Measurements from ENCODE around the gene WDR27. TPM values are rescaled to one million over a fixed set of nuclear protein-coding genes. Genes with fewer than 3 reads are reported as not detected.
"Not testable (repeated sequence)": the region's sequence is repeated elsewhere in the genome, so short reads cannot be mapped to it uniquely, and the experiment has no call there.

The WDR27 gene
- total RNA-seq, 4 donors from 2014 or later, result 2.8 to 31.6 (median 4.0) TPM

GRCh38 chr6:169470790-169471189 lies 231.0 kb downstream of the WDR27 start:
- Histone ChIP-seq H3K4me1 (no peaks in the 10 kb centered on the region), H3K27me3 (no peaks in the 10 kb centered on the region), H3K4me3 (no peak overlapping the region), H3K9me3 (peaks cover 0 to 11% (median 0%) of the 10 kb centered on the region in 3 donors), H3K36me3 (no peaks in the 10 kb centered on the region), H3K27ac (no peak overlapping the region)
- intact Hi-C loops (cut with DNase I; ENCODE audit: low total_unique reads), result no loop called here
- ATAC-seq (no peak), DNase-seq (no peak)
- in situ Hi-C loops (cut with MboI; ENCODE audit: low sequenced_read_pairs in 4 of 4), result no loop called here
- no peak for TF ChIP-seq POLR2A (IDR thresholded peaks at IDR 0.05)
- TF ChIP-seq CTCF (IDR thresholded peaks at IDR 0.05 in 4 of 5, conservative IDR thresholded peaks at IDR 0.05 in 1 of 5), result no peak

GRCh38 chr6:169469028-169469427 lies 232.8 kb downstream of the WDR27 start:
- DNase-seq (no peak), ATAC-seq (no peak)
- in situ Hi-C loops (cut with MboI; ENCODE audit: low sequenced_read_pairs in 4 of 4) (no loop called here), intact Hi-C loops (cut with DNase I; ENCODE audit: low total_unique reads) (no loop called here)
- no peaks in the 10 kb centered on the region for H3K27me3 ChIP-seq
- no peaks in the 10 kb centered on the region for H3K36me3 ChIP-seq
- H3K27ac ChIP-seq, result no peak overlapping the region
- no peaks in the 10 kb centered on the region for H3K4me1 ChIP-seq
- peaks cover 0 to 8% (median 0%) of the 10 kb centered on the region in 3 donors for H3K9me3 ChIP-seq
- TF ChIP-seq POLR2A (IDR thresholded peaks at IDR 0.05) (no peak), CTCF (IDR thresholded peaks at IDR 0.05 in 4 of 5, conservative IDR thresholded peaks at IDR 0.05 in 1 of 5) (no peak)
- no peak overlapping the region for H3K4me3 ChIP-seq

- H3K27me3 ChIP-seq; DNase-seq; H3K36me3 ChIP-seq; H3K9me3 ChIP-seq; H3K4me3 ChIP-seq; H3K4me1 ChIP-seq; intact Hi-C loops (cut with DNase I; ENCODE audit: low total_unique reads); ATAC-seq; H3K27ac ChIP-seq; in situ Hi-C loops (cut with MboI; ENCODE audit: low sequenced_read_pairs in 4 of 4): not testable (repeated sequence)
These were observed 234.1 kb downstream of the WDR27 start for GRCh38 chr6:169467755-169468154.

DNA sequence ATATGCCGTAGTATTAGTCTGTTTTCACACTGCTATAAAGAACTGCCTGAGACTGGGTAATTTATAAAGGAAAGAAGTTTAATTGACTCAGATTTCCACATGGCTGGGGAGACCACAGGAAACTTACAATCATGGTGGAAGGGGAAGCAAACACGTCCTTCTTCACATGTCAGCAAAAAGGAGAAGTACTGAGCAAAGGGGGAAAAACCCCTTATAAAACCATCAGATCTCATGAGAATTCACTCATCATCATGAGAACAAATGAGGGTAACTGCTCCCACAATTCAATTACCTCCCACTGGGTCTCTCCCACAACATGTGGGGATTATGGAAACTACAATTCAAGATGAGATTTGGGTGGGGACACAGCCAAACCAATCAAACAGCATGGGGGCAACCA lies 235.6 kb downstream of the WDR27 start:
- H3K27me3 ChIP-seq; ATAC-seq; in situ Hi-C loops (cut with MboI; ENCODE audit: low sequenced_read_pairs in 4 of 4); H3K27ac ChIP-seq; H3K9me3 ChIP-seq; H3K4me1 ChIP-seq; H3K36me3 ChIP-seq; H3K4me3 ChIP-seq; intact Hi-C loops (cut with DNase I; ENCODE audit: low total_unique reads); DNase-seq: not testable (repeated sequence)

- no peaks in the 10 kb centered on the region for H3K9me3 ChIP-seq
- ATAC-seq, result no peak
- no peak overlapping the region for H3K27ac ChIP-seq
- no peak for TF ChIP-seq POLR2A (IDR thresholded peaks at IDR 0.05)
- TF ChIP-seq CTCF (IDR thresholded peaks at IDR 0.05 in 4 of 5, conservative IDR thresholded peaks at IDR 0.05 in 1 of 5), result no peak
- in situ Hi-C loops (cut with MboI; ENCODE audit: low sequenced_read_pairs in 4 of 4) (no loop called here), intact Hi-C loops (cut with DNase I; ENCODE audit: low total_unique reads) (no loop called here)
- no peaks in the 10 kb centered on the region for H3K27me3 ChIP-seq
- no peak overlapping the region for H3K4me3 ChIP-seq
- no peaks in the 10 kb centered on the region for H3K36me3 ChIP-seq
- DNase-seq, result no peak
- no peaks in the 10 kb centered on the region for H3K4me1 ChIP-seq
These were observed 244.1 kb downstream of the WDR27 start for GRCh38 chr6:169457762-169458161.

- Histone ChIP-seq H3K9me3 (no peaks in the 10 kb centered on the region), H3K36me3 (no peaks in the 10 kb centered on the region), H3K4me1 (no peaks in the 10 kb centered on the region), H3K27ac (no peak overlapping the region), H3K4me3 (no peak overlapping the region), H3K27me3 (no peaks in the 10 kb centered on the region)
- ATAC-seq (no peak), DNase-seq (no peak)
- TF ChIP-seq CTCF (IDR thresholded peaks at IDR 0.05 in 4 of 5, conservative IDR thresholded peaks at IDR 0.05 in 1 of 5) (no peak), POLR2A (IDR thresholded peaks at IDR 0.05) (no peak)
- intact Hi-C loops (cut with DNase I; ENCODE audit: low total_unique reads) (no loop called here), in situ Hi-C loops (cut with MboI; ENCODE audit: low sequenced_read_pairs in 4 of 4) (no loop called here)
These were observed 245.0 kb downstream of the WDR27 start for GRCh38 chr6:169456840-169457239.

Data from gastrocnemius medialis (tissue), 4 donors.